Transverse colon (tissue), 3 donors: Measurements from ENCODE around the gene ARX.

Experiments used
- EP300 ChIP-seq: sonication (generic); formaldehyde crosslinking; IDR thresholded peaks from one replicate; pipeline ENCODE4 v1.6.1; 2017; ENCODE audit warnings: antibody characterized with exemption, low read depth
- TF ChIP-seq, protein P1 (sequence below), 5 experiments: fragments of 200-600 bp in 3 of 5; fragments of 450-650 bp in 2 of 5; sonication (generic) in 3 of 5; IDR thresholded peaks; 1 replicate in 2 of 5; 2 replicates in 3 of 5; pipeline ENCODE4 v1.5.1; 2016 to 2017; ENCODE audit warnings: antibody characterized with exemption in 5 of 5, inconsistent platforms in 3 of 5, mild to moderate bottlenecking in 2 of 5, moderate library complexity in 1 of 5

DNA sequence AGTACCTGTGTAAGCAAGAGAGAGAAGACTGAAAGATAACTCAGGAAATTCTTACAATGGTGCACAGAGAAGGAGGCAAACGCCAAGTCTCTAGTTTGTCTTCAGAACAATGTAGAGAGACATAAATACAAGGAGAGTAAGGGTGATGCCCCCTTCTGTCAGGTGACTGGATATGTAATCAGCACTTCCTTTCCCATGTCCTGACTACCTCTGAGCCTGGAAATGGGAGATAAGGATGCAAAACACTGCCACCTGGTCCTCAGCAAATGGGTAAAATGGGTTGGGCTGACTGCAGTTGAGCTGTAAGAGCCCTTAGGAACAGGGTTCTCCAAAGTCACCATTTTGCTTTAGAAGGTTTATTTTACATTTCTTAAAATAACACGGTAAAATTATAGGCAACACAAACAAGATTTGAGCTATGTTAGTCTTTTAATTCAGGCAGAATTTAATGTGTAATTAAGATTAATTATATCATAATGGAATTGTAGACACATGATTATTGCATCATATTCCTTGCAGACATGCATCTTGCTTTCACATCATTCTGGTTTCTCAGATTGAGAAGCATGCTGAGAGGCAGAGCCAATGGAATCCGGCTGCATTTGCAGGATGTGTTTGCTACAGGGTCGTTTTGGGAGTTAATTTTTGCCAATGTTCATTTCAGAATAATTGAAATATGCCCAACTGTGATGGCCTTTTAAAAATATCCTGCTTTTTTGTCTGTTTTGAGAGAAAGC is 37.2 kb upstream of the ARX start:
- TF ChIP-seq, protein P1, sequence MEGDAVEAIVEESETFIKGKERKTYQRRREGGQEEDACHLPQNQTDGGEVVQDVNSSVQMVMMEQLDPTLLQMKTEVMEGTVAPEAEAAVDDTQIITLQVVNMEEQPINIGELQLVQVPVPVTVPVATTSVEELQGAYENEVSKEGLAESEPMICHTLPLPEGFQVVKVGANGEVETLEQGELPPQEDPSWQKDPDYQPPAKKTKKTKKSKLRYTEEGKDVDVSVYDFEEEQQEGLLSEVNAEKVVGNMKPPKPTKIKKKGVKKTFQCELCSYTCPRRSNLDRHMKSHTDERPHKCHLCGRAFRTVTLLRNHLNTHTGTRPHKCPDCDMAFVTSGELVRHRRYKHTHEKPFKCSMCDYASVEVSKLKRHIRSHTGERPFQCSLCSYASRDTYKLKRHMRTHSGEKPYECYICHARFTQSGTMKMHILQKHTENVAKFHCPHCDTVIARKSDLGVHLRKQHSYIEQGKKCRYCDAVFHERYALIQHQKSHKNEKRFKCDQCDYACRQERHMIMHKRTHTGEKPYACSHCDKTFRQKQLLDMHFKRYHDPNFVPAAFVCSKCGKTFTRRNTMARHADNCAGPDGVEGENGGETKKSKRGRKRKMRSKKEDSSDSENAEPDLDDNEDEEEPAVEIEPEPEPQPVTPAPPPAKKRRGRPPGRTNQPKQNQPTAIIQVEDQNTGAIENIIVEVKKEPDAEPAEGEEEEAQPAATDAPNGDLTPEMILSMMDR (IDR thresholded peaks at IDR 0.05) = no peak
- no peak for TF ChIP-seq EP300
